Measurements from ENCODE around the gene KRT86. TPM values are rescaled to one million over a fixed set of nuclear protein-coding genes. Genes with fewer than 3 reads are reported as not detected.

Gene KRT86
- total and polyA plus RNA-seq, 2 donors (not counting 1 experiment from before 2014, with no cell fraction given) = not detected

- TF ChIP-seq CTCF (IDR thresholded peaks at IDR 0.05) (no peak), EZH2 (IDR thresholded peaks at IDR 0.05; ENCODE audit: borderline replicate concordance, insufficient read depth, low read depth, low read length, poor library complexity, severe bottlenecking) (no peak)
- no peak overlapping the region for H3K27ac ChIP-seq (ENCODE audit: low read length in 2 of 2)
- CTCF ChIA-PET = interaction anchor here (0.6 kb wide), 1 partner anchor 1482 kb away, joined by 3 read pairs; no protein-coding TSS in a partner anchor
- Mint-ChIP-seq H3K9me3 (ENCODE audit: insufficient read depth) (no peaks in the 10 kb centered on the region), H3K4me1 (peaks cover 8% of the 10 kb centered on the region), H3K27me3 (peaks cover 43% of the 10 kb centered on the region), H3K4me3 (no peak overlapping the region), H3K27ac (no peak overlapping the region)
- no peak overlapping the region for H3K4me2 ChIP-seq (replicated peaks; ENCODE audit: low read depth, low read length, poor library complexity, severe bottlenecking)
- H3K9ac ChIP-seq (ENCODE audit: low read length) = no peak overlapping the region
- ATAC-seq (ENCODE audit: low read depth) (no peak), DNase-seq (no peak)
- WGBS (ENCODE audit: insufficient coverage) = 88% methylated on average over 10 of the region's 18 CpGs
- no peaks in the 10 kb centered on the region for H4K20me1 ChIP-seq (ENCODE audit: control insufficient read depth, insufficient read depth, low read length, poor library complexity, severe bottlenecking)
- H3K9me3 ChIP-seq (ENCODE audit: control extremely low read depth in 1 of 3, control insufficient read depth in 2 of 3, insufficient read depth in 1 of 3, low read length in 2 of 3) = no peaks in the 10 kb centered on the region
- H3K36me3 ChIP-seq (replicated peaks in 1 of 2; ENCODE audit: control extremely low read depth in 1 of 2, control insufficient read depth in 1 of 2, extremely low read depth in 1 of 2, insufficient read depth in 2 of 2, low read length in 1 of 2) = no peaks in the 10 kb centered on the region
- intact Hi-C loops (cut with micrococcal nuclease) = no loop called here
- no peaks in the 10 kb centered on the region for H3K79me2 ChIP-seq (ENCODE audit: control insufficient read depth, insufficient read depth, low read length)
- H2AFZ ChIP-seq (ENCODE audit: insufficient read depth, low read depth, low read length, poor library complexity, severe bottlenecking) = no peak overlapping the region
- peaks cover 0 to 19% (median 4%) of the 10 kb centered on the region in 4 experiments for H3K27me3 ChIP-seq (replicated peaks in 1 of 4; ENCODE audit: control extremely low read depth in 1 of 4, control insufficient read depth in 3 of 4, insufficient read depth in 4 of 4, low read length in 3 of 4)
- no peak overlapping the region for H3K4me3 ChIP-seq (ENCODE audit: control extremely low read depth in 1 of 5, extremely low read depth in 1 of 5, insufficient read depth in 1 of 5, low read depth in 2 of 5, low read length in 4 of 5)
- peaks cover 0 to 6% of the 10 kb centered on the region in 2 donors for H3K4me1 ChIP-seq (ENCODE audit: control insufficient read depth in 2 of 2, insufficient read depth in 2 of 2, low read length in 2 of 2)
- POLR2A ChIA-PET = no interaction called here
Measured at GRCh38 chr12:52248541-52249461, 25.6 kb upstream of the KRT86 start.

- no peak overlapping the region for H3K4me3 Mint-ChIP-seq
- ChIA-PET CTCF (interaction anchor here (0.6 to 0.9 kb wide), 2 partner anchors 30 to 1482 kb away, joined by 3 read pairs; no protein-coding TSS in a partner anchor), POLR2A (no interaction called here)
- no peak overlapping the region for H3K27ac ChIP-seq (ENCODE audit: low read length in 2 of 2)
- no peak overlapping the region for H2AFZ ChIP-seq (ENCODE audit: insufficient read depth, low read depth, low read length, poor library complexity, severe bottlenecking)
- H3K9ac ChIP-seq (ENCODE audit: low read length) = no peak overlapping the region
- H3K4me2 ChIP-seq (replicated peaks; ENCODE audit: low read depth, low read length, poor library complexity, severe bottlenecking) = no peak overlapping the region
- H3K9me3 Mint-ChIP-seq (ENCODE audit: insufficient read depth) = no peaks in the 10 kb centered on the region
- TF ChIP-seq EZH2 (IDR thresholded peaks at IDR 0.05; ENCODE audit: borderline replicate concordance, insufficient read depth, low read depth, low read length, poor library complexity, severe bottlenecking) = no peak
- TF ChIP-seq CTCF (IDR thresholded peaks at IDR 0.05) = no peak
- H4K20me1 ChIP-seq (ENCODE audit: control insufficient read depth, insufficient read depth, low read length, poor library complexity, severe bottlenecking) = no peaks in the 10 kb centered on the region
- peaks cover 43% of the 10 kb centered on the region for H3K27me3 Mint-ChIP-seq
- intact Hi-C loops (cut with micrococcal nuclease) = no loop called here
- WGBS (ENCODE audit: insufficient coverage) = 100% methylated on average over 1 of the region's 2 CpGs
- DNase-seq (no peak), ATAC-seq (ENCODE audit: low read depth) (no peak)
- no peaks in the 10 kb centered on the region for H3K4me1 ChIP-seq (ENCODE audit: control insufficient read depth in 2 of 2, insufficient read depth in 2 of 2, low read length in 2 of 2)
- no peak overlapping the region for H3K4me3 ChIP-seq (ENCODE audit: control extremely low read depth in 1 of 5, extremely low read depth in 1 of 5, insufficient read depth in 1 of 5, low read depth in 2 of 5, low read length in 4 of 5)
- no peaks in the 10 kb centered on the region for H3K36me3 ChIP-seq (replicated peaks in 1 of 2; ENCODE audit: control extremely low read depth in 1 of 2, control insufficient read depth in 1 of 2, extremely low read depth in 1 of 2, insufficient read depth in 2 of 2, low read length in 1 of 2)
- no peaks in the 10 kb centered on the region for H3K79me2 ChIP-seq (ENCODE audit: control insufficient read depth, insufficient read depth, low read length)
- H3K9me3 ChIP-seq (ENCODE audit: control extremely low read depth in 1 of 3, control insufficient read depth in 2 of 3, insufficient read depth in 1 of 3, low read length in 2 of 3) = no peaks in the 10 kb centered on the region
- peaks cover 0 to 16% (median 4%) of the 10 kb centered on the region in 4 experiments for H3K27me3 ChIP-seq (replicated peaks in 1 of 4; ENCODE audit: control extremely low read depth in 1 of 4, control insufficient read depth in 3 of 4, insufficient read depth in 4 of 4, low read length in 3 of 4)
- peaks cover 2% of the 10 kb centered on the region for H3K4me1 Mint-ChIP-seq
- no peak overlapping the region for H3K27ac Mint-ChIP-seq
Measured at GRCh38 chr12:52249511-52250047, 24.9 kb upstream of the KRT86 start.
